ENCODE results near the gene BMS1.
"Not testable (repeated sequence)": the region's sequence is repeated elsewhere in the genome, so short reads cannot be mapped to it uniquely, and the experiment has no call there.

BMS1 gene

GRCh38 chr10:42868530-42868929 lies 85.9 kb downstream of the BMS1 start:
- DNase-seq (ENCODE audit: low read depth) = no peak
- H3K4me3 ChIP-seq (ENCODE audit: low read length) = no peak overlapping the region
- TF ChIP-seq CTCF (conservative IDR thresholded peaks at IDR 0.05; ENCODE audit: low read length) = no peak

GRCh38 chr10:42869977-42870350 lies 87.4 kb downstream of the BMS1 start:
- DNase-seq (ENCODE audit: low read depth) = no peak
- no peak overlapping the region for H3K4me3 ChIP-seq (ENCODE audit: low read length)
- TF ChIP-seq CTCF (conservative IDR thresholded peaks at IDR 0.05; ENCODE audit: low read length) = no peak

- not testable (repeated sequence) for H3K4me3 ChIP-seq (ENCODE audit: low read length); DNase-seq (ENCODE audit: low read depth)
Measured at GRCh38 chr10:42871138-42871641, 88.6 kb downstream of the BMS1 start.

GRCh38 chr10:42871823-42872222 lies 89.2 kb downstream of the BMS1 start:
- H3K4me3 ChIP-seq (ENCODE audit: low read length) = no peak overlapping the region

GRCh38 chr10:42872865-42873435 lies 90.4 kb downstream of the BMS1 start:
- TF ChIP-seq CTCF (conservative IDR thresholded peaks at IDR 0.05; ENCODE audit: low read length) = no peak
- no peak for DNase-seq (ENCODE audit: low read depth)
- H3K4me3 ChIP-seq (ENCODE audit: low read length) = no peak overlapping the region

More at GRCh38 chr10:42871823-42872222, 89.2 kb downstream of the BMS1 start:
- no peak for DNase-seq (ENCODE audit: low read depth)
- no peak for TF ChIP-seq CTCF (conservative IDR thresholded peaks at IDR 0.05; ENCODE audit: low read length)

- DNase-seq (ENCODE audit: low read depth) = no peak
- no peak overlapping the region for H3K4me3 ChIP-seq (ENCODE audit: low read length)
- TF ChIP-seq CTCF (conservative IDR thresholded peaks at IDR 0.05; ENCODE audit: low read length) = no peak
Measured at GRCh38 chr10:42874713-42875387, 92.3 kb downstream of the BMS1 start.

GRCh38 chr10:42875388-42875755 lies 92.8 kb downstream of the BMS1 start:
- no peak overlapping the region for H3K4me3 ChIP-seq (ENCODE audit: low read length)
- DNase-seq (ENCODE audit: low read depth) = no peak
- TF ChIP-seq CTCF (conservative IDR thresholded peaks at IDR 0.05; ENCODE audit: low read length) = no peak

Measured in AG10803 (cell line).